Panc1 (cell line): ENCODE data around the gene SPARC.

ENCODE experiments used
- POLR2AphosphoS5 ChIP-seq: IDR thresholded peaks from 2 replicates; pipeline ENCODE4 v1.6.1; 2012; ENCODE audit warnings: mild to moderate bottlenecking, low read depth, low read length, moderate library complexity
- SIN3A ChIP-seq: IDR thresholded peaks from 2 replicates; pipeline ENCODE4 v1.6.1; 2012; ENCODE audit warnings: low read depth, mild to moderate bottlenecking, low read length, moderate library complexity, borderline replicate concordance; ENCODE audit not compliant: insufficient read depth
- TCF7L2 ChIP-seq: IDR thresholded peaks from 2 replicates; pipeline ENCODE4 v1.6.1; 2011; ENCODE audit warnings: mild to moderate bottlenecking, low read depth, low read length, inconsistent platforms
- TF ChIP-seq, protein P1 (sequence below): fragments of 450-650 bp; IDR thresholded peaks from 2 replicates; pipeline ENCODE4 v1.5.1; 2017; ENCODE audit warnings: mild to moderate bottlenecking
- TF ChIP-seq, protein P2 (sequence below), 2 experiments: IDR thresholded peaks; 2 replicates each; pipeline ENCODE4 v1.6.1; 2011 to 2012; ENCODE audit warnings: low read depth in 2 of 2, control low read depth in 1 of 2, low read length in 1 of 2, mild to moderate bottlenecking in 1 of 2, moderate library complexity in 1 of 2; ENCODE audit not compliant: insufficient read depth in 1 of 2

DNA sequence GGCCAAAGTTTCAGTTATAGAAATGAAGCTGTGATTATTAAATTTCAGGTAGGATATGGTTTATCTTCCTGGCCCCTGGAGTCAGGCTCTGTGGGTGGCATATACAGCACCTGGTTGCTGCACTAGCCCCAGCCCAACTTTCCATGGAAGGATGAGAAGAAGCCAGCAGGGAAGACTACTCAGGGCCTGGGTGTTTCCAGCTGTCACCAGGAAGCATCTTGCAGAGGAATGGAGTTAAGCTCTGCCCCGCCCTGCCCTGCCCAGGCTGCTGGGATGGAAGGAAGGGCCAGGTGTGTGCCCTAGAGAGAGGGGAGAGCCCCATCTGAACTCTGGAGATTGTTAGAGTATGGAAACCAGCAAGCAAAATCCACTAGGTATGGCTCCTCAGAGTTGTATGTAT, 52.8 kb downstream of the SPARC start:
- TF ChIP-seq, protein P1, sequence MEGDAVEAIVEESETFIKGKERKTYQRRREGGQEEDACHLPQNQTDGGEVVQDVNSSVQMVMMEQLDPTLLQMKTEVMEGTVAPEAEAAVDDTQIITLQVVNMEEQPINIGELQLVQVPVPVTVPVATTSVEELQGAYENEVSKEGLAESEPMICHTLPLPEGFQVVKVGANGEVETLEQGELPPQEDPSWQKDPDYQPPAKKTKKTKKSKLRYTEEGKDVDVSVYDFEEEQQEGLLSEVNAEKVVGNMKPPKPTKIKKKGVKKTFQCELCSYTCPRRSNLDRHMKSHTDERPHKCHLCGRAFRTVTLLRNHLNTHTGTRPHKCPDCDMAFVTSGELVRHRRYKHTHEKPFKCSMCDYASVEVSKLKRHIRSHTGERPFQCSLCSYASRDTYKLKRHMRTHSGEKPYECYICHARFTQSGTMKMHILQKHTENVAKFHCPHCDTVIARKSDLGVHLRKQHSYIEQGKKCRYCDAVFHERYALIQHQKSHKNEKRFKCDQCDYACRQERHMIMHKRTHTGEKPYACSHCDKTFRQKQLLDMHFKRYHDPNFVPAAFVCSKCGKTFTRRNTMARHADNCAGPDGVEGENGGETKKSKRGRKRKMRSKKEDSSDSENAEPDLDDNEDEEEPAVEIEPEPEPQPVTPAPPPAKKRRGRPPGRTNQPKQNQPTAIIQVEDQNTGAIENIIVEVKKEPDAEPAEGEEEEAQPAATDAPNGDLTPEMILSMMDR = no peak
- TF ChIP-seq, protein P2, sequence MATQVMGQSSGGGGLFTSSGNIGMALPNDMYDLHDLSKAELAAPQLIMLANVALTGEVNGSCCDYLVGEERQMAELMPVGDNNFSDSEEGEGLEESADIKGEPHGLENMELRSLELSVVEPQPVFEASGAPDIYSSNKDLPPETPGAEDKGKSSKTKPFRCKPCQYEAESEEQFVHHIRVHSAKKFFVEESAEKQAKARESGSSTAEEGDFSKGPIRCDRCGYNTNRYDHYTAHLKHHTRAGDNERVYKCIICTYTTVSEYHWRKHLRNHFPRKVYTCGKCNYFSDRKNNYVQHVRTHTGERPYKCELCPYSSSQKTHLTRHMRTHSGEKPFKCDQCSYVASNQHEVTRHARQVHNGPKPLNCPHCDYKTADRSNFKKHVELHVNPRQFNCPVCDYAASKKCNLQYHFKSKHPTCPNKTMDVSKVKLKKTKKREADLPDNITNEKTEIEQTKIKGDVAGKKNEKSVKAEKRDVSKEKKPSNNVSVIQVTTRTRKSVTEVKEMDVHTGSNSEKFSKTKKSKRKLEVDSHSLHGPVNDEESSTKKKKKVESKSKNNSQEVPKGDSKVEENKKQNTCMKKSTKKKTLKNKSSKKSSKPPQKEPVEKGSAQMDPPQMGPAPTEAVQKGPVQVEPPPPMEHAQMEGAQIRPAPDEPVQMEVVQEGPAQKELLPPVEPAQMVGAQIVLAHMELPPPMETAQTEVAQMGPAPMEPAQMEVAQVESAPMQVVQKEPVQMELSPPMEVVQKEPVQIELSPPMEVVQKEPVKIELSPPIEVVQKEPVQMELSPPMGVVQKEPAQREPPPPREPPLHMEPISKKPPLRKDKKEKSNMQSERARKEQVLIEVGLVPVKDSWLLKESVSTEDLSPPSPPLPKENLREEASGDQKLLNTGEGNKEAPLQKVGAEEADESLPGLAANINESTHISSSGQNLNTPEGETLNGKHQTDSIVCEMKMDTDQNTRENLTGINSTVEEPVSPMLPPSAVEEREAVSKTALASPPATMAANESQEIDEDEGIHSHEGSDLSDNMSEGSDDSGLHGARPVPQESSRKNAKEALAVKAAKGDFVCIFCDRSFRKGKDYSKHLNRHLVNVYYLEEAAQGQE (IDR thresholded peaks at IDR 0.05; ENCODE audit: insufficient read depth in 1 of 2, low read depth in 2 of 2, low read length in 1 of 2) = no peak
- TF ChIP-seq POLR2AphosphoS5 (no peak), SIN3A (no peak), TCF7L2 (no peak)
